Keratinocyte (primary cell): ENCODE results near the gene PKD1. TPM values are rescaled to one million over a fixed set of nuclear protein-coding genes. Genes with fewer than 3 reads are reported as not detected.

Source experiments
- DNase-seq: peaks from one replicate; pipeline ENCODE4 v3.0.0-alpha.2; 2011; ENCODE audit warnings: low read depth, missing footprints, low spot score
- FAIRE-seq: peaks from 2 replicates; lab custom pipeline; 2011; peaks lifted over from hg19 to GRCh38; lab: Jason Lieb, UNC
- H2AFZ ChIP-seq: 2 replicates; pipeline ENCODE4 v1.6.0; 2012; ENCODE audit warnings: low read length, control low read depth, inconsistent platforms; ENCODE audit not compliant: control insufficient read depth
- H3K27ac ChIP-seq: 2 replicates; pipeline ENCODE4 v1.5.1; 2011; ENCODE audit warnings: low read length; ENCODE audit not compliant: control insufficient read depth, insufficient read depth
- H3K27me3 ChIP-seq: 3 replicates; pipeline ENCODE4 v1.6.0; 2011; ENCODE audit warnings: low read length; ENCODE audit not compliant: control insufficient read depth, insufficient read depth; ENCODE audit errors: extremely low read depth
- H3K36me3 ChIP-seq, 2 experiments: 2 replicates in 1 of 2; 3 replicates in 1 of 2; pipeline ENCODE4 v1.5.1; 2011; ENCODE audit warnings: low read length in 2 of 2, mild to moderate bottlenecking in 1 of 2; ENCODE audit not compliant: control insufficient read depth in 2 of 2, insufficient read depth in 2 of 2; ENCODE audit errors: extremely low read depth in 1 of 2
- H3K4me1 ChIP-seq: 3 replicates; pipeline ENCODE4 v1.5.1; 2011; ENCODE audit warnings: low read length; ENCODE audit not compliant: control insufficient read depth, insufficient read depth; ENCODE audit errors: extremely low read depth
- H3K4me2 ChIP-seq: 3 replicates; pipeline ENCODE4 v1.6.0; 2011; ENCODE audit warnings: low read depth, low read length; ENCODE audit not compliant: control insufficient read depth, insufficient read depth; ENCODE audit errors: extremely low read depth
- H3K4me3 ChIP-seq, 3 experiments: fragments of 200-600 bp in 1 of 3; sonication (generic) in 1 of 3; 2 replicates in 2 of 3; 3 replicates in 1 of 3; pipeline ENCODE4 v1.5.1; 2011 to 2016; ENCODE audit warnings: low read length in 3 of 3, mild to moderate bottlenecking in 3 of 3, control low read depth in 2 of 3, inconsistent platforms in 1 of 3, low read depth in 1 of 3, mixed read lengths in 1 of 3, mixed run types in 1 of 3, moderate library complexity in 1 of 3; ENCODE audit not compliant: control insufficient read depth in 2 of 3, insufficient read depth in 2 of 3; ENCODE audit errors: extremely low read depth in 1 of 3
- H3K79me2 ChIP-seq: 2 replicates; pipeline ENCODE4 v1.6.0; 2012; ENCODE audit warnings: low read length; ENCODE audit not compliant: control insufficient read depth, insufficient read depth
- H3K9ac ChIP-seq: 3 replicates; pipeline ENCODE4 v1.6.0; 2011; ENCODE audit warnings: low read length; ENCODE audit not compliant: control insufficient read depth, insufficient read depth; ENCODE audit errors: extremely low read depth
- H3K9me1 ChIP-seq: 3 replicates; pipeline ENCODE4 v1.6.0; 2011; ENCODE audit warnings: low read length; ENCODE audit not compliant: control insufficient read depth, insufficient read depth; ENCODE audit errors: extremely low read depth
- H3K9me3 ChIP-seq: 2 replicates; pipeline ENCODE4 v1.5.1; 2012; ENCODE audit warnings: low read depth, low read length; ENCODE audit not compliant: control insufficient read depth
- H4K20me1 ChIP-seq: 3 replicates; pipeline ENCODE4 v1.6.0; 2011; ENCODE audit warnings: low read length; ENCODE audit not compliant: control insufficient read depth, insufficient read depth; ENCODE audit errors: extremely low read depth
- EZH2 ChIP-seq: IDR thresholded peaks from one replicate; pipeline ENCODE4 v1.6.1; 2012; ENCODE audit warnings: inconsistent platforms, mild to moderate bottlenecking, low read length, moderate library complexity
- dilution Hi-C: fragments of 300-500 bp; cut with MboI; formaldehyde crosslinking; loops from one replicate; pipeline ENCODE4 v1.7.0; 2020; ENCODE audit warnings: low sequenced_read_pairs; ENCODE audit not compliant: extremely low pct_ligation_motif_present
- polyA plus RNA-seq, 5 experiments: library from polyadenylated mRNA; depleted of rRNA in 3 of 5; stranded (reverse) in 3 of 5; stranded (forward) in 1 of 5; unstranded in 1 of 5; fragments of >200 nt; gene quantifications; 1 replicate in 1 of 5; 2 replicates in 3 of 5; 3 replicates in 1 of 5; pipeline versions ENCODE4 v1.2.1 to v1.2.3, GENCODE V29; 2011 to 2012; ENCODE audit warnings: missing spikeins in 2 of 5, low read depth in 1 of 5, low replicate concordance in 1 of 5
- TF ChIP-seq, protein P1 (sequence below), 3 experiments: IDR thresholded peaks in 1 of 3; conservative IDR thresholded peaks in 1 of 3; optimal IDR thresholded peaks in 1 of 3; 2 replicates in 2 of 3; 3 replicates in 1 of 3; pipeline versions ENCODE3 to v1.5.1; 2011; ENCODE audit warnings: low read length in 3 of 3, mild to moderate bottlenecking in 3 of 3, moderate library complexity in 2 of 3, control low read depth in 1 of 3, inconsistent platforms in 1 of 3; ENCODE audit not compliant: insufficient read depth in 2 of 3; ENCODE audit errors: extremely low read depth in 1 of 3

The PKD1 gene
- polyA plus RNA-seq, 1 donor (not counting 4 experiments of a cell fraction or from before 2014, with no cell fraction given) = 10.6 TPM

DNA sequence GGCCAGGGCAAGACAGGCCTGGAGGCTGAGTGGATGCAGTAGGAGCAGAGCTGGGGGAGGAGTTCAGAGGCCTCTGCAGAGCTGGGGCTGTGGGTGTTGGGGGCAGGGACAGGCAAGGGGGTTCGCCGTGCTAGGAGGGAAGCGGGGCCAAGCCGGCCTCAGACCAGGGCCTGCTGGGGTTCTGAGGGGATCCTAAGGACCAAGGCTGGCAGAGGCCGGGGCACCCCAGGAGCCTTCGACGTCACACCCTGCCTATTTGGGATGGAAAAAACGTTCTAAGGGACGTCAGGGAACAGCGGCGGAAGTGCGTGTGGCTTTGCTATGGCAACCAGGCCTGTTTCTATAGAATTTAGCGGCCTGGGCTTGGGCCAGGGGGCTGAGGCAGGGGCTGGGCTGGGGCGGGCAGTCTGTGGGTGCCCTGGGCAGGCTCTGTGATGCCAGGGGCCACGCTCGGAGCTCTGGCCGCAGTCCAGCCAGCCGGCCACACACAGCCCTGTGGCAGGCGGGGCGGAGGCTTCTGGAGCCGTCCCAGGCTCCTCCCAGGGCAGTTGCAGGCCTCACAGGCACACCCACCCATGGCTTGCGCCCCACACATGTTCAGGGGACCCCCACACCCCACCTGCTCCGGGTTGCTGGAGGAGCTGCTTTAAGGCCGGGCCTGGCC is 23.6 kb upstream of the PKD1 start:
- dilution Hi-C loops = no loop called here
- H2AFZ ChIP-seq = no peak overlapping the region
- no peak for FAIRE-seq
- peak overlapping the region; percentile 19 for H3K27ac ChIP-seq
- H3K79me2 ChIP-seq = peaks cover 69% of the 10 kb centered on the region
- H3K4me2 ChIP-seq = peak overlapping the region; percentile 32
- H3K27me3 ChIP-seq = no peaks in the 10 kb centered on the region
- H3K4me3 ChIP-seq = no peak overlapping the region
- no peak for DNase-seq
- no peak for TF ChIP-seq EZH2
- TF ChIP-seq, protein P1, sequence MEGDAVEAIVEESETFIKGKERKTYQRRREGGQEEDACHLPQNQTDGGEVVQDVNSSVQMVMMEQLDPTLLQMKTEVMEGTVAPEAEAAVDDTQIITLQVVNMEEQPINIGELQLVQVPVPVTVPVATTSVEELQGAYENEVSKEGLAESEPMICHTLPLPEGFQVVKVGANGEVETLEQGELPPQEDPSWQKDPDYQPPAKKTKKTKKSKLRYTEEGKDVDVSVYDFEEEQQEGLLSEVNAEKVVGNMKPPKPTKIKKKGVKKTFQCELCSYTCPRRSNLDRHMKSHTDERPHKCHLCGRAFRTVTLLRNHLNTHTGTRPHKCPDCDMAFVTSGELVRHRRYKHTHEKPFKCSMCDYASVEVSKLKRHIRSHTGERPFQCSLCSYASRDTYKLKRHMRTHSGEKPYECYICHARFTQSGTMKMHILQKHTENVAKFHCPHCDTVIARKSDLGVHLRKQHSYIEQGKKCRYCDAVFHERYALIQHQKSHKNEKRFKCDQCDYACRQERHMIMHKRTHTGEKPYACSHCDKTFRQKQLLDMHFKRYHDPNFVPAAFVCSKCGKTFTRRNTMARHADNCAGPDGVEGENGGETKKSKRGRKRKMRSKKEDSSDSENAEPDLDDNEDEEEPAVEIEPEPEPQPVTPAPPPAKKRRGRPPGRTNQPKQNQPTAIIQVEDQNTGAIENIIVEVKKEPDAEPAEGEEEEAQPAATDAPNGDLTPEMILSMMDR (optimal IDR thresholded peaks at IDR 0.05 in 1 of 3, IDR thresholded peaks at IDR 0.05 in 1 of 3, conservative IDR thresholded peaks at IDR 0.05 in 1 of 3; ENCODE audit: extremely low read depth in 1 of 3, insufficient read depth in 2 of 3, low read length in 3 of 3) = no peak
- peak overlapping the region; percentile 20 for H3K9ac ChIP-seq
- peaks cover 65% of the 10 kb centered on the region for H3K4me1 ChIP-seq
- no peaks in the 10 kb centered on the region for H3K9me3 ChIP-seq
- peaks cover 6% of the 10 kb centered on the region for H3K9me1 ChIP-seq
- peaks cover 6 to 7% of the 10 kb centered on the region in 2 experiments for H3K36me3 ChIP-seq
- H4K20me1 ChIP-seq = peaks cover 38% of the 10 kb centered on the region

DNA sequence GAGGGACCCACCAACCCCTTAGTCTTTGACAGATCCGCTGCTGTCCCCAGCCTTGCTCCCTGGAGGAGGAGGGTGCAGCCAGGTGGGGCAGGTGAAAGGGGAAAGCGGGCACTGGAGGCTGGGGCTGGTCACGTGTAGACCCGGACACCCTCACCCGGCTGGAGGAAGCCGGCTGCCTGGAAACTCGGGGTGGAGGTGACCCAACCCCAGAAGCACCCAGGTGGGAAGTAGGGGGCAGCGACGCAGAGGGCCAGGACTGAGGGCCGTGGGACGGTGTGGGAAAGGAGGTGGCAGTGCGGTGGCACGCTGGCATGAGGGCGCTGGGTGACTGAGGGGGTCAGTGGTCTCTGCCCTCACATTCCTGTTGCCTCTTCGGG is 22.6 kb upstream of the PKD1 start:
- DNase-seq (no peak), FAIRE-seq (no peak)
- Histone ChIP-seq H3K4me2 (no peak overlapping the region), H3K9me3 (no peaks in the 10 kb centered on the region), H4K20me1 (peaks cover 36% of the 10 kb centered on the region), H3K27me3 (no peaks in the 10 kb centered on the region), H3K79me2 (peaks cover 71% of the 10 kb centered on the region), H3K9me1 (peaks cover 6% of the 10 kb centered on the region), H2AFZ (no peak overlapping the region), H3K27ac (no peak overlapping the region), H3K4me3 (no peak overlapping the region), H3K4me1 (peaks cover 58% of the 10 kb centered on the region), H3K9ac (no peak overlapping the region), H3K36me3 (peaks cover 13 to 17% of the 10 kb centered on the region in 2 experiments)
- TF ChIP-seq, protein P1 (optimal IDR thresholded peaks at IDR 0.05 in 1 of 3, IDR thresholded peaks at IDR 0.05 in 1 of 3, conservative IDR thresholded peaks at IDR 0.05 in 1 of 3; ENCODE audit: extremely low read depth in 1 of 3, insufficient read depth in 2 of 3, low read length in 3 of 3) = no peak
- no peak for TF ChIP-seq EZH2
- dilution Hi-C loops = no loop called here
